SK-N-SH treated with all-trans-retinoic acid at 6 μM for 48 hours (cell line): ENCODE data around the gene GRIK3.

Source experiments
- CREB5 ChIP-seq: fragments of 250-450 bp; sonication (Bioruptor Pico); IDR thresholded peaks from 2 replicates; pipeline ENCODE4 v1.5.1; 2020; ENCODE audit warnings: low read depth, mild to moderate bottlenecking, moderate library complexity
- ESRRG ChIP-seq: fragments of 250-450 bp; sonication (Bioruptor Pico); IDR thresholded peaks from 2 replicates; pipeline ENCODE4 v1.6.1; 2021; ENCODE audit warnings: mild to moderate bottlenecking
- ISL1 ChIP-seq: fragments of 250-450 bp; sonication (Bioruptor Pico); IDR thresholded peaks from 2 replicates; pipeline ENCODE4 v2.1.2; 2022; ENCODE audit warnings: mild to moderate bottlenecking, moderate library complexity
- OSR1 ChIP-seq: fragments of 250-450 bp; sonication (Bioruptor Pico); IDR thresholded peaks from 2 replicates; pipeline ENCODE4 v1.8.0; 2022; ENCODE audit warnings: moderate library complexity, mild to moderate bottlenecking, inconsistent platforms
- PPARA ChIP-seq: fragments of 250-450 bp; sonication (Bioruptor Pico); IDR thresholded peaks from 2 replicates; pipeline ENCODE4 v1.5.0; 2020; ENCODE audit warnings: mild to moderate bottlenecking, borderline replicate concordance
- RARB ChIP-seq: fragments of 250-450 bp; sonication (Bioruptor Pico); IDR thresholded peaks from 2 replicates; pipeline ENCODE4 v1.8.0; 2021; ENCODE audit warnings: mild to moderate bottlenecking, moderate library complexity
- ZC3H10 ChIP-seq: fragments of 250-450 bp; sonication (Bioruptor Pico); IDR thresholded peaks from 2 replicates; pipeline ENCODE4 v1.5.1; 2021; ENCODE audit warnings: mild to moderate bottlenecking, moderate library complexity
- TF ChIP-seq, protein P1 (sequence below): fragments of 250-450 bp; sonication (Bioruptor Pico); IDR thresholded peaks from 2 replicates; pipeline ENCODE4 v1.5.1; 2021; ENCODE audit warnings: mild to moderate bottlenecking, moderate library complexity
- TF ChIP-seq, protein P2 (sequence below): fragments of 250-450 bp; sonication (Bioruptor Pico); IDR thresholded peaks from 2 replicates; pipeline ENCODE4 v1.8.0; 2021; ENCODE audit warnings: low read depth, mild to moderate bottlenecking, moderate library complexity, borderline replicate concordance
- TF ChIP-seq, protein P3 (sequence below): fragments of 250-450 bp; sonication (Bioruptor Pico); IDR thresholded peaks from 2 replicates; pipeline ENCODE4 v1.5.0; 2020; ENCODE audit warnings: mild to moderate bottlenecking, moderate library complexity
- TF ChIP-seq, protein P4 (sequence below): fragments of 250-450 bp; sonication (Bioruptor Pico); IDR thresholded peaks from 2 replicates; pipeline ENCODE4 v1.8.0; 2020; ENCODE audit warnings: mild to moderate bottlenecking, moderate library complexity, borderline replicate concordance

GRCh38 chr1:36889478-36890226 lies 144.7 kb downstream of the GRIK3 start:
- no peak for TF ChIP-seq ESRRG (CRISPR knock-in tag)
- no peak for TF ChIP-seq OSR1 (CRISPR knock-in tag)
- no peak for TF ChIP-seq ZC3H10
- no peak for TF ChIP-seq RARB (CRISPR knock-in tag)
- TF ChIP-seq, protein P1, sequence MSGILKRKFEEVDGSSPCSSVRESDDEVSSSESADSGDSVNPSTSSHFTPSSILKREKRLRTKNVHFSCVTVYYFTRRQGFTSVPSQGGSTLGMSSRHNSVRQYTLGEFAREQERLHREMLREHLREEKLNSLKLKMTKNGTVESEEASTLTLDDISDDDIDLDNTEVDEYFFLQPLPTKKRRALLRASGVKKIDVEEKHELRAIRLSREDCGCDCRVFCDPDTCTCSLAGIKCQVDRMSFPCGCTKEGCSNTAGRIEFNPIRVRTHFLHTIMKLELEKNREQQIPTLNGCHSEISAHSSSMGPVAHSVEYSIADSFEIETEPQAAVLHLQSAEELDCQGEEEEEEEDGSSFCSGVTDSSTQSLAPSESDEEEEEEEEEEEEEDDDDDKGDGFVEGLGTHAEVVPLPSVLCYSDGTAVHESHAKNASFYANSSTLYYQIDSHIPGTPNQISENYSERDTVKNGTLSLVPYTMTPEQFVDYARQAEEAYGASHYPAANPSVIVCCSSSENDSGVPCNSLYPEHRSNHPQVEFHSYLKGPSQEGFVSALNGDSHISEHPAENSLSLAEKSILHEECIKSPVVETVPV (CRISPR knock-in tag), result no peak
- no peak for TF ChIP-seq CREB5 (CRISPR knock-in tag)
- TF ChIP-seq, protein P2, sequence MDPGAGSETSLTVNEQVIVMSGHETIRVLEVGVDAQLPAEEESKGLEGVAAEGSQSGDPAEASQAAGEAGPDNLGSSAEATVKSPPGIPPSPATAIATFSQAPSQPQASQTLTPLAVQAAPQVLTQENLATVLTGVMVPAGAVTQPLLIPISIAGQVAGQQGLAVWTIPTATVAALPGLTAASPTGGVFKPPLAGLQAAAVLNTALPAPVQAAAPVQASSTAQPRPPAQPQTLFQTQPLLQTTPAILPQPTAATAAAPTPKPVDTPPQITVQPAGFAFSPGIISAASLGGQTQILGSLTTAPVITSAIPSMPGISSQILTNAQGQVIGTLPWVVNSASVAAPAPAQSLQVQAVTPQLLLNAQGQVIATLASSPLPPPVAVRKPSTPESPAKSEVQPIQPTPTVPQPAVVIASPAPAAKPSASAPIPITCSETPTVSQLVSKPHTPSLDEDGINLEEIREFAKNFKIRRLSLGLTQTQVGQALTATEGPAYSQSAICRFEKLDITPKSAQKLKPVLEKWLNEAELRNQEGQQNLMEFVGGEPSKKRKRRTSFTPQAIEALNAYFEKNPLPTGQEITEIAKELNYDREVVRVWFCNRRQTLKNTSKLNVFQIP (CRISPR knock-in tag), result no peak
- TF ChIP-seq, protein P3, sequence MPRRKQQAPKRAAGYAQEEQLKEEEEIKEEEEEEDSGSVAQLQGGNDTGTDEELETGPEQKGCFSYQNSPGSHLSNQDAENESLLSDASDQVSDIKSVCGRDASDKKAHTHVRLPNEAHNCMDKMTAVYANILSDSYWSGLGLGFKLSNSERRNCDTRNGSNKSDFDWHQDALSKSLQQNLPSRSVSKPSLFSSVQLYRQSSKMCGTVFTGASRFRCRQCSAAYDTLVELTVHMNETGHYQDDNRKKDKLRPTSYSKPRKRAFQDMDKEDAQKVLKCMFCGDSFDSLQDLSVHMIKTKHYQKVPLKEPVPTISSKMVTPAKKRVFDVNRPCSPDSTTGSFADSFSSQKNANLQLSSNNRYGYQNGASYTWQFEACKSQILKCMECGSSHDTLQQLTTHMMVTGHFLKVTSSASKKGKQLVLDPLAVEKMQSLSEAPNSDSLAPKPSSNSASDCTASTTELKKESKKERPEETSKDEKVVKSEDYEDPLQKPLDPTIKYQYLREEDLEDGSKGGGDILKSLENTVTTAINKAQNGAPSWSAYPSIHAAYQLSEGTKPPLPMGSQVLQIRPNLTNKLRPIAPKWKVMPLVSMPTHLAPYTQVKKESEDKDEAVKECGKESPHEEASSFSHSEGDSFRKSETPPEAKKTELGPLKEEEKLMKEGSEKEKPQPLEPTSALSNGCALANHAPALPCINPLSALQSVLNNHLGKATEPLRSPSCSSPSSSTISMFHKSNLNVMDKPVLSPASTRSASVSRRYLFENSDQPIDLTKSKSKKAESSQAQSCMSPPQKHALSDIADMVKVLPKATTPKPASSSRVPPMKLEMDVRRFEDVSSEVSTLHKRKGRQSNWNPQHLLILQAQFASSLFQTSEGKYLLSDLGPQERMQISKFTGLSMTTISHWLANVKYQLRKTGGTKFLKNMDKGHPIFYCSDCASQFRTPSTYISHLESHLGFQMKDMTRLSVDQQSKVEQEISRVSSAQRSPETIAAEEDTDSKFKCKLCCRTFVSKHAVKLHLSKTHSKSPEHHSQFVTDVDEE (CRISPR knock-in tag), result no peak
- no peak for TF ChIP-seq PPARA (CRISPR knock-in tag)
- TF ChIP-seq, protein P4, sequence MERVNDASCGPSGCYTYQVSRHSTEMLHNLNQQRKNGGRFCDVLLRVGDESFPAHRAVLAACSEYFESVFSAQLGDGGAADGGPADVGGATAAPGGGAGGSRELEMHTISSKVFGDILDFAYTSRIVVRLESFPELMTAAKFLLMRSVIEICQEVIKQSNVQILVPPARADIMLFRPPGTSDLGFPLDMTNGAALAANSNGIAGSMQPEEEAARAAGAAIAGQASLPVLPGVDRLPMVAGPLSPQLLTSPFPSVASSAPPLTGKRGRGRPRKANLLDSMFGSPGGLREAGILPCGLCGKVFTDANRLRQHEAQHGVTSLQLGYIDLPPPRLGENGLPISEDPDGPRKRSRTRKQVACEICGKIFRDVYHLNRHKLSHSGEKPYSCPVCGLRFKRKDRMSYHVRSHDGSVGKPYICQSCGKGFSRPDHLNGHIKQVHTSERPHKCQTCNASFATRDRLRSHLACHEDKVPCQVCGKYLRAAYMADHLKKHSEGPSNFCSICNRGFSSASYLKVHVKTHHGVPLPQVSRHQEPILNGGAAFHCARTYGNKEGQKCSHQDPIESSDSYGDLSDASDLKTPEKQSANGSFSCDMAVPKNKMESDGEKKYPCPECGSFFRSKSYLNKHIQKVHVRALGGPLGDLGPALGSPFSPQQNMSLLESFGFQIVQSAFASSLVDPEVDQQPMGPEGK (CRISPR knock-in tag), result no peak
- no peak for TF ChIP-seq ISL1 (CRISPR knock-in tag)
